Upper lobe of left lung (tissue), 4 donors: ENCODE measurements around the gene CAB39.

Experiments used
- POLR2A ChIP-seq, 4 donors: fragments of 450-650 bp; IDR thresholded peaks; one replicate each; pipeline ENCODE4 v1.5.1; 2016 to 2017; ENCODE audit warnings: antibody characterized with exemption in 4 of 4, mild to moderate bottlenecking in 2 of 4
- POLR2AphosphoS5 ChIP-seq, 2 donors: sonication (generic); formaldehyde crosslinking; IDR thresholded peaks; one replicate each; pipeline ENCODE4 v1.5.1; 2017; ENCODE audit warnings: antibody characterized with exemption in 2 of 2

DNA sequence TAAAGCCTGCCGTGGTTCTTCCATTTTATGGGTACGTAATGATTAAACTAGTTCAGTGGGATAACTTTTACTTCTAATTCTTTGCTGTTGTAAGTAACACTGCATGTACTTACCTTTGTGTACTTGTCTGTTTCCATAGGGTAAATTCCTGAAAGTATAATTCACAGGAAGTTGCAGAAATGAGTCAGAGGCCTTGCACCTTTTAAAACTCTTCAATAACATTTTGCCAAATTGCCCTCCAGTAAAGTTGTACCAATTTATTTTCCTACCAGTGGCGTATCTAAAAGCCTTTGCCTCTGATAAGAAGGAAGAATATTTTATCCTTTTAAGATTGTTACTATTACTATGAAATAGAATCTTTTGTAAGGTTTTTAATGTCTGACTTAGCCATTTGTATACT, 65.1 kb downstream of the CAB39 start:
- TF ChIP-seq POLR2AphosphoS5 (IDR thresholded peaks at IDR 0.05) = no peak
- TF ChIP-seq POLR2A (IDR thresholded peaks at IDR 0.05) = no peak
